ENCODE results near the gene TRIM69. TPM values are rescaled to one million over a fixed set of nuclear protein-coding genes. Genes with fewer than 3 reads are reported as not detected.

Gene TRIM69
- total RNA-seq, 6 donors from 2014 or later: 10.3 to 29.3 (median 18.3) TPM

GRCh38 chr15:44802336-44802735, 66.0 kb downstream of the TRIM69 start:
- Histone ChIP-seq H3K4me1 (peaks cover 0 to 5% (median 0%) of the 10 kb centered on the region in 4 donors), H3K36me3 (no peaks in the 10 kb centered on the region), H3K27ac (no peak overlapping the region), H3K27me3 (no peaks in the 10 kb centered on the region), H3K9me3 (no peaks in the 10 kb centered on the region), H3K4me3 (no peak overlapping the region)
- 72 to 85% methylated on average over 1 of the region's 1 CpG for WGBS, 2 donors
- ATAC-seq (ENCODE audit: low FRiP score in 2 of 2) (no peak), DNase-seq (no peak)
- no peak for TF ChIP-seq CTCF (IDR thresholded peaks at IDR 0.05)

GRCh38 chr15:44804298-44805046, 68.1 kb downstream of the TRIM69 start:
- DNase-seq (no peak), ATAC-seq (ENCODE audit: low FRiP score in 2 of 2) (no peak)
- Histone ChIP-seq H3K27ac (no peak overlapping the region), H3K4me3 (no peak overlapping the region), H3K27me3 (no peaks in the 10 kb centered on the region), H3K36me3 (no peaks in the 10 kb centered on the region), H3K4me1 (peaks cover 0 to 5% (median 0%) of the 10 kb centered on the region in 4 donors), H3K9me3 (no peaks in the 10 kb centered on the region)
- 73 to 76% methylated on average over 4 of the region's 4 CpGs for WGBS, 2 donors
- TF ChIP-seq POLR2AphosphoS5 (IDR thresholded peaks at IDR 0.05) (no peak), CTCF (IDR thresholded peaks at IDR 0.05) (no peak), EP300 (IDR thresholded peaks at IDR 0.05) (no peak), POLR2A (IDR thresholded peaks at IDR 0.05) (no peak)

- H3K4me3 ChIP-seq: no peak overlapping the region
- no peaks in the 10 kb centered on the region for H3K27me3 ChIP-seq
- no peak for ATAC-seq (ENCODE audit: low FRiP score in 2 of 2)
- H3K4me1 ChIP-seq: no peaks in the 10 kb centered on the region
- no peaks in the 10 kb centered on the region for H3K36me3 ChIP-seq
- DNase-seq: no peak
- WGBS, 2 donors: 87 to 89% methylated on average over 4 of the region's 4 CpGs
- TF ChIP-seq POLR2AphosphoS5 (IDR thresholded peaks at IDR 0.05): no peak
- TF ChIP-seq EP300 (IDR thresholded peaks at IDR 0.05): no peak
- no peak for TF ChIP-seq CTCF (IDR thresholded peaks at IDR 0.05)
- no peak for TF ChIP-seq POLR2A (IDR thresholded peaks at IDR 0.05)
- no peaks in the 10 kb centered on the region for H3K9me3 ChIP-seq
- H3K27ac ChIP-seq: no peak overlapping the region
Observed at GRCh38 chr15:44808557-44808956, 72.2 kb downstream of the TRIM69 start.

GRCh38 chr15:44810237-44810636, 73.9 kb downstream of the TRIM69 start:
- no peaks in the 10 kb centered on the region for H3K9me3 ChIP-seq
- no peaks in the 10 kb centered on the region for H3K4me1 ChIP-seq
- WGBS, 2 donors: 87 to 91% methylated on average over 6 to 10 of the region's 10 CpGs
- DNase-seq: no peak
- H3K27me3 ChIP-seq: no peaks in the 10 kb centered on the region
- no peaks in the 10 kb centered on the region for H3K36me3 ChIP-seq
- no peak for TF ChIP-seq EP300 (IDR thresholded peaks at IDR 0.05)
- TF ChIP-seq POLR2A (IDR thresholded peaks at IDR 0.05): no peak
- no peak for TF ChIP-seq CTCF (IDR thresholded peaks at IDR 0.05)
- no peak for TF ChIP-seq POLR2AphosphoS5 (IDR thresholded peaks at IDR 0.05)
- no peak overlapping the region for H3K4me3 ChIP-seq
- no peak overlapping the region for H3K27ac ChIP-seq
- no peak for ATAC-seq (ENCODE audit: low FRiP score in 2 of 2)

GRCh38 chr15:44811337-44811736, 75.0 kb downstream of the TRIM69 start:
- Histone ChIP-seq H3K27ac (no peak overlapping the region), H3K9me3 (no peaks in the 10 kb centered on the region), H3K27me3 (no peaks in the 10 kb centered on the region), H3K4me3 (no peak overlapping the region), H3K4me1 (no peaks in the 10 kb centered on the region), H3K36me3 (no peaks in the 10 kb centered on the region)
- WGBS, 2 donors: 39 to 53% methylated on average over 3 of the region's 3 CpGs
- no peak for DNase-seq
- no peak for ATAC-seq (ENCODE audit: low FRiP score in 2 of 2)
- TF ChIP-seq POLR2A (IDR thresholded peaks at IDR 0.05): no peak
- TF ChIP-seq POLR2AphosphoS5 (IDR thresholded peaks at IDR 0.05): no peak
